Transverse colon (tissue), 4 donors: Measurements from ENCODE around the gene BSG.

ENCODE experiments used
- EP300 ChIP-seq: sonication (generic); formaldehyde crosslinking; IDR thresholded peaks from one replicate; pipeline ENCODE4 v1.6.1; 2017; ENCODE audit warnings: antibody characterized with exemption, low read depth
- POLR2AphosphoS5 ChIP-seq, 3 donors: sonication (generic); formaldehyde crosslinking; IDR thresholded peaks; one replicate each; pipeline ENCODE4 v1.6.1; 2016; ENCODE audit warnings: antibody characterized with exemption in 3 of 3
- TF ChIP-seq, protein P1 (sequence below), 5 experiments: fragments of 200-600 bp in 3 of 5; fragments of 450-650 bp in 2 of 5; sonication (generic) in 3 of 5; IDR thresholded peaks; 1 replicate in 2 of 5; 2 replicates in 3 of 5; pipeline ENCODE4 v1.5.1; 2016 to 2017; ENCODE audit warnings: antibody characterized with exemption in 5 of 5, inconsistent platforms in 3 of 5, mild to moderate bottlenecking in 2 of 5, moderate library complexity in 1 of 5

DNA sequence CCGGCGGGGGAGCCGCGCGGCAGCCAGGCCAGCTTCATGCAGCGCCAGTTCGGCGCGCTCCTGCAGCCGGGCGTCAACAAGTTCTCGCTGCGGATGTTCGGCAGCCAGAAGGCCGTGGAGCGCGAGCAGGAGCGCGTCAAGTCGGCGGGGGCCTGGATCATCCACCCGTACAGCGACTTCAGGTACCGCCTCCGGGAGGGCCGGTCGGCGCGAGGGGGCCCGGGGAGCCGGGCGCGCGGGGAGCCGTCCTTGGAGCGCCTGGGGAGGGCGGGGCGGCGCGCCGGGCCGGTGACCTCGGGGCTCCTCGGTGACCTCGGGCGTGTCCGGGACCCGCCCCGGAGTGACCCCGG is 18.0 kb downstream of the BSG start:
- TF ChIP-seq POLR2AphosphoS5 (IDR thresholded peaks at IDR 0.05): no peak
- no peak for TF ChIP-seq EP300
- TF ChIP-seq, protein P1, sequence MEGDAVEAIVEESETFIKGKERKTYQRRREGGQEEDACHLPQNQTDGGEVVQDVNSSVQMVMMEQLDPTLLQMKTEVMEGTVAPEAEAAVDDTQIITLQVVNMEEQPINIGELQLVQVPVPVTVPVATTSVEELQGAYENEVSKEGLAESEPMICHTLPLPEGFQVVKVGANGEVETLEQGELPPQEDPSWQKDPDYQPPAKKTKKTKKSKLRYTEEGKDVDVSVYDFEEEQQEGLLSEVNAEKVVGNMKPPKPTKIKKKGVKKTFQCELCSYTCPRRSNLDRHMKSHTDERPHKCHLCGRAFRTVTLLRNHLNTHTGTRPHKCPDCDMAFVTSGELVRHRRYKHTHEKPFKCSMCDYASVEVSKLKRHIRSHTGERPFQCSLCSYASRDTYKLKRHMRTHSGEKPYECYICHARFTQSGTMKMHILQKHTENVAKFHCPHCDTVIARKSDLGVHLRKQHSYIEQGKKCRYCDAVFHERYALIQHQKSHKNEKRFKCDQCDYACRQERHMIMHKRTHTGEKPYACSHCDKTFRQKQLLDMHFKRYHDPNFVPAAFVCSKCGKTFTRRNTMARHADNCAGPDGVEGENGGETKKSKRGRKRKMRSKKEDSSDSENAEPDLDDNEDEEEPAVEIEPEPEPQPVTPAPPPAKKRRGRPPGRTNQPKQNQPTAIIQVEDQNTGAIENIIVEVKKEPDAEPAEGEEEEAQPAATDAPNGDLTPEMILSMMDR (IDR thresholded peaks at IDR 0.05): no peak
